Activated CD4-positive, alpha-beta T cell treated with anti-CD3 and anti-CD28 coated beads for 1 hour (primary cell): ENCODE measurements around the gene RTN4.
A peak's percentile ranks its signal among the peaks of the same experiment; 100 is the strongest.

ENCODE experiments used
- DNase-seq: peaks from one replicate; pipeline ENCODE4 v3.0.0-alpha.2; 2020

Gene RTN4

GRCh38 chr2:55031505-55031904 lies 18.7 kb downstream of the RTN4 start:
- no peak for DNase-seq

GRCh38 chr2:55030766-55031165 lies 19.5 kb downstream of the RTN4 start:
- no peak for DNase-seq

GRCh38 chr2:55029098-55029497 lies 21.2 kb downstream of the RTN4 start:
- no peak for DNase-seq

- no peak for DNase-seq
Measured at GRCh38 chr2:55027226-55027625, 23.0 kb downstream of the RTN4 start.

GRCh38 chr2:55026202-55026601 lies 24.0 kb downstream of the RTN4 start:
- no peak for DNase-seq

GRCh38 chr2:55025627-55026026 lies 24.6 kb downstream of the RTN4 start:
- no peak for DNase-seq

- no peak for DNase-seq
Measured at GRCh38 chr2:55025082-55025481, 25.2 kb downstream of the RTN4 start.

- DNase-seq = no peak
Measured at GRCh38 chr2:55022476-55022875, 27.8 kb downstream of the RTN4 start.

- no peak for DNase-seq
Measured at GRCh38 chr2:55019526-55020258, 30.6 kb downstream of the RTN4 start.

- no peak for DNase-seq
Measured at GRCh38 chr2:55018619-55019018, 31.6 kb downstream of the RTN4 start.

GRCh38 chr2:55017880-55018279 lies 32.4 kb downstream of the RTN4 start:
- no peak for DNase-seq

GRCh38 chr2:55017428-55017827 lies 32.8 kb downstream of the RTN4 start:
- no peak for DNase-seq

- DNase-seq = no peak
Measured at GRCh38 chr2:55014962-55015939, 35.0 kb downstream of the RTN4 start.

- DNase-seq = no peak
Measured at GRCh38 chr2:55013936-55014335, 36.3 kb downstream of the RTN4 start.

GRCh38 chr2:55012672-55013484 lies 37.4 kb downstream of the RTN4 start:
- no peak for DNase-seq

GRCh38 chr2:55011831-55012671 lies 38.2 kb downstream of the RTN4 start:
- no peak for DNase-seq

GRCh38 chr2:55010915-55011314 lies 39.3 kb downstream of the RTN4 start:
- DNase-seq = no peak

GRCh38 chr2:55010149-55010591 lies 40.1 kb downstream of the RTN4 start:
- DNase-seq = peak; percentile 14

GRCh38 chr2:55009277-55010060 lies 40.8 kb downstream of the RTN4 start:
- DNase-seq = no peak

GRCh38 chr2:55006306-55006705 lies 43.9 kb downstream of the RTN4 start:
- DNase-seq = no peak
